ENCODE measurements around the gene EFCAB11. TPM values are rescaled to one million over a fixed set of nuclear protein-coding genes. Genes with fewer than 3 reads are reported as not detected.

EFCAB11 gene
- polyA plus RNA-seq, 3 donors: 2.0 to 4.3 (median 2.1) TPM

- Mint-ChIP-seq H3K36me3 (peaks cover 56 to 57% of the 10 kb centered on the region in 2 donors), H3K4me1 (no peaks in the 10 kb centered on the region), H3K9me3 (no peaks in the 10 kb centered on the region), H3K27ac (no peak overlapping the region), H3K4me3 (no peak overlapping the region), H3K27me3 (ENCODE audit: low read depth in 3 of 3) (no peaks in the 10 kb centered on the region)
- no peak for DNase-seq
- no peak overlapping the region for H3K9ac ChIP-seq (ENCODE audit: insufficient read depth, low read length, poor library complexity, severe bottlenecking)
- H3K9me3 ChIP-seq (replicated peaks in 1 of 2; ENCODE audit: control insufficient read depth in 1 of 2, insufficient read depth in 1 of 2, low read length in 2 of 2): no peaks in the 10 kb centered on the region
- no peak overlapping the region for H3K4me2 ChIP-seq (replicated peaks; ENCODE audit: extremely low read depth, low read length, poor library complexity, severe bottlenecking)
- no peaks in the 10 kb centered on the region for H3K4me1 ChIP-seq (ENCODE audit: control insufficient read depth in 1 of 2, insufficient read depth in 2 of 2, low read length in 2 of 2)
- no CpG with 5 or more reads among the region's 2 CpGs for WGBS (ENCODE audit: insufficient coverage)
- H3K79me2 ChIP-seq (ENCODE audit: insufficient read depth, low read length): no peaks in the 10 kb centered on the region
- no peak overlapping the region for H3K4me3 ChIP-seq (replicated peaks in 1 of 3; ENCODE audit: low read depth in 2 of 3, low read length in 3 of 3)
- H3K36me3 ChIP-seq (replicated peaks in 1 of 2; ENCODE audit: control insufficient read depth in 1 of 2, insufficient read depth in 2 of 2, low read length in 2 of 2): peaks cover 25 to 80% of the 10 kb centered on the region in 2 donors
- H2AFZ ChIP-seq (ENCODE audit: insufficient read depth, low read depth, low read length, poor library complexity, severe bottlenecking): no peak overlapping the region
- TF ChIP-seq CTCF (IDR thresholded peaks at IDR 0.05): no peak
- H4K20me1 ChIP-seq (ENCODE audit: insufficient read depth, low read length): no peaks in the 10 kb centered on the region
- H3K27me3 ChIP-seq (ENCODE audit: control insufficient read depth in 2 of 2, insufficient read depth in 2 of 2, low read length in 2 of 2): no peaks in the 10 kb centered on the region
- intact Hi-C loops (cut with micrococcal nuclease): no loop called here
- H3K27ac ChIP-seq (ENCODE audit: low read depth in 1 of 2, low read length in 2 of 2): no peak overlapping the region
These were observed 46.4 kb upstream of the EFCAB11 start for GRCh38 chr14:90000935-90001334.

GRCh38 chr14:89996963-89997362 is 42.4 kb upstream of the EFCAB11 start:
- Mint-ChIP-seq H3K36me3 (peaks cover 61 to 71% of the 10 kb centered on the region in 2 donors), H3K4me1 (no peaks in the 10 kb centered on the region), H3K4me3 (no peak overlapping the region), H3K9me3 (no peaks in the 10 kb centered on the region), H3K27me3 (ENCODE audit: low read depth in 3 of 3) (no peaks in the 10 kb centered on the region), H3K27ac (peak overlapping the region in 1 of 7 donors; percentile 40)
- Histone ChIP-seq H3K9ac (ENCODE audit: insufficient read depth, low read length, poor library complexity, severe bottlenecking) (no peak overlapping the region), H2AFZ (ENCODE audit: insufficient read depth, low read depth, low read length, poor library complexity, severe bottlenecking) (no peak overlapping the region), H3K9me3 (replicated peaks in 1 of 2; ENCODE audit: control insufficient read depth in 1 of 2, insufficient read depth in 1 of 2, low read length in 2 of 2) (no peaks in the 10 kb centered on the region), H3K4me2 (replicated peaks; ENCODE audit: extremely low read depth, low read length, poor library complexity, severe bottlenecking) (no peak overlapping the region), H3K36me3 (replicated peaks in 1 of 2; ENCODE audit: control insufficient read depth in 1 of 2, insufficient read depth in 2 of 2, low read length in 2 of 2) (peaks cover 60 to 89% of the 10 kb centered on the region in 2 donors), H3K27me3 (ENCODE audit: control insufficient read depth in 2 of 2, insufficient read depth in 2 of 2, low read length in 2 of 2) (no peaks in the 10 kb centered on the region), H3K27ac (ENCODE audit: low read depth in 1 of 2, low read length in 2 of 2) (no peak overlapping the region), H3K4me1 (ENCODE audit: control insufficient read depth in 1 of 2, insufficient read depth in 2 of 2, low read length in 2 of 2) (no peaks in the 10 kb centered on the region), H3K79me2 (ENCODE audit: insufficient read depth, low read length) (no peaks in the 10 kb centered on the region), H3K4me3 (replicated peaks in 1 of 3; ENCODE audit: low read depth in 2 of 3, low read length in 3 of 3) (no peak overlapping the region), H4K20me1 (ENCODE audit: insufficient read depth, low read length) (no peaks in the 10 kb centered on the region)
- no CpG with 5 or more reads among the region's 1 CpG for WGBS (ENCODE audit: insufficient coverage)
- no peak for TF ChIP-seq CTCF (IDR thresholded peaks at IDR 0.05)
- intact Hi-C loops (cut with micrococcal nuclease): no loop called here
- DNase-seq: no peak
